Prostate gland (tissue), 2 donors: ENCODE data around the gene MRM3.

Experiments
- POLR2AphosphoS5 ChIP-seq: sonication (generic); formaldehyde crosslinking; IDR thresholded peaks from one replicate; pipeline ENCODE4 v1.6.1; 2017; ENCODE audit warnings: antibody characterized with exemption
- TF ChIP-seq, protein P1 (sequence below), 4 experiments: fragments of 200-600 bp in 2 of 4; fragments of 450-650 bp in 2 of 4; sonication (generic) in 2 of 4; IDR thresholded peaks; 1 replicate in 3 of 4; 2 replicates in 1 of 4; pipeline ENCODE4 v1.5.1; 2016 to 2019; ENCODE audit warnings: antibody characterized with exemption in 4 of 4, mild to moderate bottlenecking in 2 of 4, moderate library complexity in 2 of 4

DNA sequence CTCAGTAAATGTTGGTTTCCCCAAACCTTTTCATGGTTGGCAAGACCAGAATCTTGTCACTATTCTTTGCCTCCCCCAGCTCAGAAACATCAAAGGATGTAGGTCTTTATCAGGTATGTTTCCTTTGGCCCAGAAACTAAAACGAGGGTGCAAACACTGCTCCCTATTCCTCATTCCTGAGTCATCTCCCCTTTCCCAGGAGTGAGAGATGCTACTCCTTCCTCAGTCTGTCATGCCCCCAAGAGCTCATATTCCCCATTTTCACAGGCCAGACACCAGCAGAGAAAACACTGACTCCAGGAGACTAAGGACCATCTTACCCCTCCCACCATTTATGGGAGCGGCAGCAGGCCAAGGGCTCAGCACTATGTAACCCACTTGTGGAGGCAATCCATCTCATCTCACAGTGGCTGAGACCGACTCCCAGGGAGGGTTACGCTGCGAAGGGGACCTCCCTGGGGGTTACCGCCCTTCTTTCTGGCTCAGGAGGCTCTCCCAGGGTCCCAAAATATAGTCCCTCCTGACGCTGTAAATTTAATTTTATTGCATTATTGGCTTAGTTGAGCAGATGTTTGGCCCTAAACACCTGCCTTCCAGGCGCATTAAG, 31.6 kb upstream of the MRM3 start:
- TF ChIP-seq, protein P1, sequence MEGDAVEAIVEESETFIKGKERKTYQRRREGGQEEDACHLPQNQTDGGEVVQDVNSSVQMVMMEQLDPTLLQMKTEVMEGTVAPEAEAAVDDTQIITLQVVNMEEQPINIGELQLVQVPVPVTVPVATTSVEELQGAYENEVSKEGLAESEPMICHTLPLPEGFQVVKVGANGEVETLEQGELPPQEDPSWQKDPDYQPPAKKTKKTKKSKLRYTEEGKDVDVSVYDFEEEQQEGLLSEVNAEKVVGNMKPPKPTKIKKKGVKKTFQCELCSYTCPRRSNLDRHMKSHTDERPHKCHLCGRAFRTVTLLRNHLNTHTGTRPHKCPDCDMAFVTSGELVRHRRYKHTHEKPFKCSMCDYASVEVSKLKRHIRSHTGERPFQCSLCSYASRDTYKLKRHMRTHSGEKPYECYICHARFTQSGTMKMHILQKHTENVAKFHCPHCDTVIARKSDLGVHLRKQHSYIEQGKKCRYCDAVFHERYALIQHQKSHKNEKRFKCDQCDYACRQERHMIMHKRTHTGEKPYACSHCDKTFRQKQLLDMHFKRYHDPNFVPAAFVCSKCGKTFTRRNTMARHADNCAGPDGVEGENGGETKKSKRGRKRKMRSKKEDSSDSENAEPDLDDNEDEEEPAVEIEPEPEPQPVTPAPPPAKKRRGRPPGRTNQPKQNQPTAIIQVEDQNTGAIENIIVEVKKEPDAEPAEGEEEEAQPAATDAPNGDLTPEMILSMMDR (IDR thresholded peaks at IDR 0.05) = no peak
- TF ChIP-seq POLR2AphosphoS5 = no peak
